Measurements from ENCODE around the gene KIF21B.
A peak's percentile ranks its signal among the peaks of the same experiment; 100 is the strongest.

KIF21B gene

DNA sequence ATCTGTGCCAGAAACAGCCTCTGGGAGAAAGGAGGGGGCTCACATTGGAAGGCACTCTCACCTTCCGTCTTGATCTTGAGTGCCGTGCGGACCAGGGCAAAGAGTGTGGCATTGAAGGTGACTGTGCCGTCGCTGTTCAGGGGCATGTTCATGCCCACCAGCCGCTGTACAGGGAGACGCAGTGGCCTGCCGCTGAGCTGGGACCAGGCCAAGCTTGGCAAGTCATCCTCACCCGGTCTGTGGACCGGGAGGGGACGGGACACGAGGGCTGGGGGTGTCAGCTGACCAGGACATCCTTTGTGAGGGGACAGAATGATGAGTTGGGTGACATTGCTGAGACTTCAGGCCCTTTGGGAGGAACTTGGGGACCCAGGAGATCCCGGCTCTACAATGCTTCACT lies 25.0 kb upstream of the KIF21B start:
- no peak for DNase-seq

GRCh38 chr1:201044119-201044518 lies 20.6 kb upstream of the KIF21B start:
- DNase-seq, result no peak

- peak; percentile 71 for DNase-seq
Measured at GRCh38 chr1:201042779-201043461, 19.4 kb upstream of the KIF21B start.

DNA sequence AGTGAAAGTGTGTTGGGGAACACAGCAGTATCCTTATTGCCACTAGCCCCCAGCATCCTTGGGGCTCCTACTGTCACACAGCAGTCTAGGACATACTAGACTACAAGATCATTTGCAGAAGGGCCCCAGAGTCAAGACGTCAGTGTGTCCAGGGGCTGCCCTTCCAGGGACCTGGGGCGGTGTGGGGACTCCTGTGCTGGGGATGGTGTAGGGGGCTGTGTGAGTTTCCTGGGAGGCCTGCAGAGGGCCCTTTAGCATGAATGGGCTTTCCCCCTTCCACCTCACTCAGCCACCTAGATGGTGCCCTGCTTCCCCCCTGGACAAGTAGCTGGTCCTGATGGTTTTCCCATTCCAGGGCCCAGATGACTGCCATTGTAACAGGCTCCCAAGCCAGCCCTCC lies 17.5 kb upstream of the KIF21B start:
- no peak for DNase-seq

- no peak for DNase-seq
Measured at GRCh38 chr1:201039876-201040275, 16.4 kb upstream of the KIF21B start.

DNA sequence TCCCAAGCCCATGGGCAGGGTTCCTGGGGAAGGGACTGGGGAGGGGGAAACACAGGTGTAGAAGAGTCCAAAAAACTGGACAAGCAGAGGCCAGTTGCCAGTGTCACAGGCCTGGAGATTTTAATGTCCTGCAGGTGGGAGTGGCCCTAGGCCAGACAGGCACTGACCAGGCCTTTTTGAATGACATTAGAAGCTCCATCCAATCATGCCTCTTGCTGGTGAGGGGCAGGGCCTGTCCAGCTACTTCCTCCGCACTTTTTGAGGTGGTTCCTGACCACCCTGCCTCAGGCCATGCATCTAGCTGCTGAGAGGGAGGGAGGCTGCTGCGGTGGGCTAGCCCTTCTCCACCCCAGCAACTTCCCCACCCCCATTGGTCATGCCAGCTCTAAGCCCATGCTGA lies 15.9 kb upstream of the KIF21B start:
- no peak for DNase-seq

DNA sequence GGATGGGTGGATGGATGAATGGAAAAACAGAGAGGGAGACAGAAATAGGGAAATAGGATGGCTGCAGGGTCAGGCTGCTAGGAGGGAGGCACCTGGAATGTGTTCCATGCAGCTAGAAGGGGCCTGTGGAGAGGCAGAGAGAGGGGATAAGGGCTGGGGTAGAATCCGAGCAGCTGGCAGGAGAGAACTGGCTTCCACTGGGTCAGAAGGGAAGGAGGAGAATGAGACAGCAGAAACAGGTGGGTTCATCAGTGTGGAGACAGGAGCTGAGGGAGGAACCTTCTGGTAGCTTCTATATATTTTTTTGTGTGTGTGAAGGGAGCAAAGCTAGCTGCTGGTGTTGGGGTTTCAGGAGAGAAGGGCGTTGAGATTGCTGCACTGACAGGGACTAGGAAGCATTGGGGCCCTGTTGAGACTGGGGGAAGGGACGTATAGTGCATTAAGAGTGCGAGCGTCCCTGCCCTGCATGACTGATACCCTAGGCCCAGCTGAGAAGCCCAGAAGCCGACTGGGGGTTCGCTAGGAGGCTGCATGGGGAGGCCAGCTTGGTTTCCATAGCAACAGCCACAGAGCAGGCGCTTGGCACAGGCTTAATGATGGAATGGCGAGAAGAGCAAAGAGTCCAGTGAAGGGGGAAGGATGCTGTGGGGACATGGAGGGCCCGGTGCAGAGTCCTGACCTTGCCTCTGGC lies 14.8 kb upstream of the KIF21B start:
- no peak for DNase-seq

GRCh38 chr1:201036188-201036842 lies 12.8 kb upstream of the KIF21B start:
- no peak for DNase-seq

DNA sequence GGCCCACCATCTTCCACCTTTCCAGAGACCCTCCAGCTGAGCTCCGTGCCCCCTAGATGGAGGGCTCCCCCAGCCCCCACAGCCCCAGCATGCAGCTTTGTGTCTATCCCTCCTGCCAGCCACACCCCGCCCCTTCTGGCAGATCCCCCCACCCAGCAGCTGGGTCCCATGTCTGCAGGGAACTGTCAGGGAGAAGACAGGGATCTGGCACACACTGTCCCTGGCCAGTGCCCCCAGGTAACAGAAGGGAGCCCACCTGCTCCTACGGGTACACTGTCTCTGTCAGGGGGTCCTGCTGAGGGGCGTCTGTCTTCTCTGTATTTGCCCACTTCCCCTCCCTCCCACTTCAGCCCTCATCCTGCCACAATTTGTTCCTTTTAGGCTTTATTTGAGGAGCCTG lies 11.2 kb upstream of the KIF21B start:
- no peak for DNase-seq

- no peak for DNase-seq
Measured at GRCh38 chr1:201032408-201032807, 8.9 kb upstream of the KIF21B start.

DNA sequence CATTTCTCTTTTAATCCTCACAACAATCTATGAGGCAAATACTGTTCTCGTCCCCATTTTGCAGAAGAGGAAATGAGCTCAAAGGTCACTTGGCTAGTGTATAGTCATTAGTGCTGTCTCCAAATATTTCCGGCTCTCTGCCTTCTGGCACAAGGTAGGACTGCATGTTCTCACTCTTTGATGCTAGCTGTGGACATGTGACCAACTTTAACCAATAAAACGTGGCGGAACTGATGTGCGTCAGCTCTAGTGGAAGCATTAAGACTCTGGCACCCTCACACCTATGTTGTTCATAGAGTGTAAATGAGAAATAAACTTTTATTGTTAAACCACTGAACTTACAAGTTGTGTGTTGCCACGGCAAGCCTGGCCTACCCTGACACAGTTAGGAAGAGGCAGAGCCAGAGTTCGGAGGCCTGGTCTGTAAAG lies 5.0 kb upstream of the KIF21B start:
- no peak for DNase-seq

- DNase-seq, result no peak
Measured at GRCh38 chr1:201026836-201027235, 3.3 kb upstream of the KIF21B start.

DNA sequence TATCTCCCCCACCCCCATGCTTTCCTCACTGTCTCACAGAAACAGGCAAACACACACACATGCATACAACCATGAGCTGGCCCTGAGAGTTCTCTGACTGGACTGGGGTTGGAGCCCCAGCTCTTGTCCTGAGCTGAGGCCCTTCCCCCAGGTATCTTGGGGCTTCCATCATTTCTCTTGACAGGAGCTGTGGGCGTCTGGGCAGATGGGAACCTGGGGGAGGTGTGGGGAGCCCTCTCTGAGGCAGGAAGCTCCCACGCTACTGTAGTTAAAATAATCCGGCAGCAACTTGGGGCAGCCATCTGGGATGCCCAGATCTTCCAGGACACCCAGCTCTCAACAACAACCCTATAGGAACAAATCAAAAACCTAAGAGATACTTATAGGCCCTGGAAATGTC lies 2.7 kb upstream of the KIF21B start:
- no peak for DNase-seq

DNA sequence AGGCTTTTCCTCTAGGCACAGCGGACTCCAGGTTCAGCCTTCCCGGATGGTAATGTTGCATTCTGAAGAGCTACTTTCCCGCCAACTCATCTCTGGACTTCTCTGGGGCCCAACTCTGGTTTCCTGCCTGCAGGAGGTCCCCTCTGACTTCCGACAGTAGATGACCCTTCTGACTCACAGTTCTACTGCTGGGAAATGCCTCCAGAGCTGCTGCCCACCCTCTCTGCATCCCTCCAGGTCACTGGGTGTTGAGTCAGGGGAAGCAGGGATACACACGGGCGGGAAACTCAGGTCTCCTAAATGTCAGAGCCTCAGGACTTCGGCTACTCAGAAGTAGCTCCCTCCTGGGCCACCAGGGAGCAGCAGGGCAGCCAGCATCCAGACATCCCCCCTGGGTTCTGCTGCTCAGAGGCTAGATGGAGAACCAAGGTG lies 2.1 kb upstream of the KIF21B start:
- no peak for DNase-seq

GRCh38 chr1:201024625-201024998 lies 1.1 kb upstream of the KIF21B start:
- no peak for DNase-seq

GRCh38 chr1:201023920-201024624 lies 558 bp upstream of the KIF21B start:
- DNase-seq, result no peak

DNA sequence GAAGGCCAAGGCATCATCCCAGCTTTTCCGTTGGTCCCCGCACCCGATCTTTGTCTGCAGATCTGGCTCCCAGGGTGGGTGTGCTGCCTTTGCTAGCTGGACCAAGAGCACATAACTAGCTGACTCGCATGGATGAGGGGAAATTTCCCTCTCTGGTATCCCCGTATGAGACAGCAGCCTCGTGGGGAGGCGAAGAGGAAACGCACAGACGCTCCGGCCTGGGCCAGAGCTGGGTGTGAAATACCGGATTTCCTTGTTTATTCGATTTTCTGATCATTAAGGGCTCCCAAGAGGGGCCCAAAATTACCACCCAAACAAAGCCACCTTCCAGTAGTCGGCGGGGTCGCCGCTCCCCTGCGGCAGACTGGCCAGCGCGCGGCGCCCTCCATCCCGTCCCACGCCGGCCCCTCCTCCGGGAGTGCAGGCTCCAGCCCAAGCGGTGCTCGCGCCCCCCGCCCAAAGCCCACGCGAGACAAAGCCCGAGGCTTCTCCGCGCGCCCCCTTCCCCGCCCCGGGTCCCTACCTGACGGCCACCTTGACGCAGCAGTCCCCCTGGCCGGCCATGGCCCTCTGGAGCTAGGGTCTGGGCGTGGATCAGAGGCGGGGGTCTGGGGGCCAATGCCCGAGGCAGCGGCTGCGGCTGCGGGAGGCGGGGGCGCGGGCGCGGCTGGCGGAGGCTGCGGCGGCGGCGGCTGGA lies 546 bp downstream of the KIF21B start:
- peak; percentile 30 for DNase-seq

DNA sequence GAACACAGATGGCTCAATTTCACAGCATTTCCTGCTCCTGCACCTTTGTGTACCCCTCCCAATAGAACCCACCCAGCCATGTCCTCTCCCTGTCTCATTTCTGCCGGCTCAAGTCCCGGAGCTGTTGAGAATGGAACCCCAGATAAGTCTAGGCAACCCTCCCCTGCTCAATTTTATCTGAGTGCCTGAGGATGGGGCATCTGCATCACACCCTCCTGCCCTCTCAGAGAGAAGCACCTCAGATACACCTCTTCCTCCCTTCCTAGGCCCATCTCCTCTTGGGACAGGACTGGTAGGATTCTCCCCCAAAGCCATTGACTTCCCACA lies 1.1 kb downstream of the KIF21B start:
- no peak for DNase-seq

DNA sequence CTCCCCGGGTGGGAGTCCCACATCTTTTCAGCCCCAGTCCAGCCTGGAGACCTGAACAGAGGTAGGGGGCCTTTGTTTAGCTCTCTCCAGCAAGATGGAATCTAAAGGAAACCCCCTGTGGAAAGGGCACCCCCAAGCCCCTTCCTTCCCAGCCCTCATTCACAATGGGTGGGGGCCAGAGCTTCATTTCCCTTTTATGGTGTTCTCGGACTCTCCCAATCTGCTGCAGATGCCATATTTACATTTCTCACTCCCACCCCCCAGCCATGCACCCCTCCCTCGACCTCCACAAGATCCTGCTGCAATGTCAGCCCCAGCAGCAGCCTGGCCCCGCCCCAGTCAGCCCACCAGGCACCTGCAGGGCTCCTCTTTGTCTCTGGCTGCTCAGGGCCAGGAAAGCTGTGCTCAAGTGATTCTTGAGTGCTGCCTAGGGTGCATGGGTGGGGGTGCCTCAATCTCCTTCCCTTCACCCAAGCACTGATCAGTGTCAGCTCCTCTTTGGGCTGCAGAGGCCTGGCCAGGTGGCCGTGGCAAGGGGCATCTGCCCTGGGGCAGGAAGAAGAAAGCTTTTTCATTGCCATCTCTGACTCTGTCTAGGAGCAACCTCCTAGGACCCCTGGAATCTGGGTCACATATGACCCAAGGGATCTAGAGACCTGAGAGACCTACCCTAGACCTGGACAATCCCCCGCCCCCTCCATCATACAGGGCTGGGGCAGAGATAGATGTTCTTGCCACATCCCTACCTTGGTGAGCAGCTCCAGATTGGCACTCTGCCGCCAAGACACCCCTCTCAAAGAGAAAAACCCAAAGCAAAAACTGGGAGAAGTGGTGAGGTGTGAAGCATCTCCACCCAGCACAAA lies 1.7 kb downstream of the KIF21B start:
- DNase-seq, result peak; percentile 35

- peak; percentile 48 for DNase-seq
Measured at GRCh38 chr1:201020721-201021629, 2.5 kb downstream of the KIF21B start.

GRCh38 chr1:201020040-201020591 lies 3.4 kb downstream of the KIF21B start:
- peak; percentile 33 for DNase-seq

Measured in activated naive CD4-positive, alpha-beta T cell treated with anti-CD3 and anti-CD28 coated beads, Interleukin-2, amount 50 U/mL, for 16 hours (primary cell).